ENCODE results near the gene COL20A1.

COL20A1 gene

GRCh38 chr20:63311833-63312243 is 18.9 kb downstream of the COL20A1 start:
- TF ChIP-seq PATZ1 (CRISPR knock-in tag; IDR thresholded peaks at IDR 0.05; ENCODE audit: borderline replicate concordance) (no peak), OSR1 (CRISPR knock-in tag; IDR thresholded peaks at IDR 0.05) (no peak), SNAI2 (CRISPR knock-in tag; IDR thresholded peaks at IDR 0.05) (no peak), ZNF8 (CRISPR knock-in tag; IDR thresholded peaks at IDR 0.05) (no peak)
- no peak for ATAC-seq

GRCh38 chr20:63312273-63312672 is 19.3 kb downstream of the COL20A1 start:
- TF ChIP-seq ZFP30 (CRISPR knock-in tag; IDR thresholded peaks at IDR 0.05) (no peak), GLIS3 (CRISPR knock-in tag; IDR thresholded peaks at IDR 0.05) (no peak), ZC3H10 (CRISPR knock-in tag; IDR thresholded peaks at IDR 0.05) (no peak), RARB (CRISPR knock-in tag; IDR thresholded peaks at IDR 0.05) (no peak), ZNF70 (CRISPR knock-in tag; IDR thresholded peaks at IDR 0.05) (no peak), ARNTL (CRISPR knock-in tag; IDR thresholded peaks at IDR 0.05; ENCODE audit: borderline replicate concordance, low read depth) (no peak), ZFP3 (CRISPR knock-in tag; IDR thresholded peaks at IDR 0.05) (no peak), POU6F1 (CRISPR knock-in tag; IDR thresholded peaks at IDR 0.05; ENCODE audit: borderline replicate concordance, low read depth) (no peak), CSRNP3 (CRISPR knock-in tag; IDR thresholded peaks at IDR 0.05) (no peak), PPARA (CRISPR knock-in tag; IDR thresholded peaks at IDR 0.05; ENCODE audit: borderline replicate concordance) (no peak), TCF4 (CRISPR knock-in tag; IDR thresholded peaks at IDR 0.05; ENCODE audit: borderline replicate concordance) (no peak), ZNF8 (CRISPR knock-in tag; IDR thresholded peaks at IDR 0.05) (no peak), TSHZ2 (CRISPR knock-in tag; IDR thresholded peaks at IDR 0.05) (no peak), SNAI2 (CRISPR knock-in tag; IDR thresholded peaks at IDR 0.05) (no peak), TOX (CRISPR knock-in tag; IDR thresholded peaks at IDR 0.05; ENCODE audit: borderline replicate concordance) (no peak), OSR1 (CRISPR knock-in tag; IDR thresholded peaks at IDR 0.05) (no peak)
- no peak for ATAC-seq

GRCh38 chr20:63312690-63313348 is 19.8 kb downstream of the COL20A1 start:
- TF ChIP-seq ESRRG (CRISPR knock-in tag; IDR thresholded peaks at IDR 0.05) (no peak), SNAI2 (CRISPR knock-in tag; IDR thresholded peaks at IDR 0.05) (no peak), CSDC2 (CRISPR knock-in tag; IDR thresholded peaks at IDR 0.05) (no peak)
- no peak for ATAC-seq

- ATAC-seq, result no peak
- TF ChIP-seq GLIS3 (CRISPR knock-in tag; IDR thresholded peaks at IDR 0.05) (no peak), POU6F1 (CRISPR knock-in tag; IDR thresholded peaks at IDR 0.05; ENCODE audit: borderline replicate concordance, low read depth) (no peak), TOX (CRISPR knock-in tag; IDR thresholded peaks at IDR 0.05; ENCODE audit: borderline replicate concordance) (no peak), ARNTL (CRISPR knock-in tag; IDR thresholded peaks at IDR 0.05; ENCODE audit: borderline replicate concordance, low read depth) (no peak), TCF4 (CRISPR knock-in tag; IDR thresholded peaks at IDR 0.05; ENCODE audit: borderline replicate concordance) (no peak), SNAI2 (CRISPR knock-in tag; IDR thresholded peaks at IDR 0.05) (no peak), ZFP3 (CRISPR knock-in tag; IDR thresholded peaks at IDR 0.05) (no peak), RARB (CRISPR knock-in tag; IDR thresholded peaks at IDR 0.05) (no peak), ESRRG (CRISPR knock-in tag; IDR thresholded peaks at IDR 0.05) (no peak), ZNF565 (CRISPR knock-in tag; conservative IDR thresholded peaks at IDR 0.05; ENCODE audit: low read depth) (no peak), PATZ1 (CRISPR knock-in tag; IDR thresholded peaks at IDR 0.05; ENCODE audit: borderline replicate concordance) (no peak), ZFP30 (CRISPR knock-in tag; IDR thresholded peaks at IDR 0.05) (no peak), CREB5 (CRISPR knock-in tag; IDR thresholded peaks at IDR 0.05; ENCODE audit: low read depth) (no peak)
Measured at GRCh38 chr20:63313349-63314014, 20.5 kb downstream of the COL20A1 start.
